Neuron (in vitro differentiated cells): ENCODE results near the gene TSPAN32.

Source experiments
- H2AFZ ChIP-seq: one replicate; pipeline ENCODE4 v1.6.1; 2013; ENCODE audit warnings: low read depth, mild to moderate bottlenecking, inconsistent platforms, low read length, moderate library complexity
- H3K27me3 ChIP-seq: one replicate; pipeline ENCODE4 v1.6.1; 2013; ENCODE audit warnings: low read length; ENCODE audit not compliant: insufficient read depth
- H3K36me3 ChIP-seq: one replicate; pipeline ENCODE4 v1.6.1; 2013; ENCODE audit warnings: low read length; ENCODE audit not compliant: insufficient read depth
- H3K4me1 ChIP-seq: one replicate; pipeline ENCODE4 v1.6.1; 2013; ENCODE audit warnings: low read length; ENCODE audit not compliant: insufficient read depth
- H3K4me3 ChIP-seq: 2 replicates; pipeline ENCODE4 v1.5.1; 2013; ENCODE audit warnings: mild to moderate bottlenecking, low read length, moderate library complexity
- H3K9me3 ChIP-seq: one replicate; pipeline ENCODE4 v1.6.1; 2013; ENCODE audit warnings: low read length

The TSPAN32 gene

GRCh38 chr11:2270322-2271076, 31.3 kb upstream of the TSPAN32 start, which contains the start of gene ASCL2:
Gene ASCL2, minus strand, starts transcription at chr11:2270588. Its CDS starts 256 bp downstream, at chr11:2270332.
- H3K36me3 ChIP-seq, result no peaks in the 10 kb centered on the region
- peaks cover 80% of the 10 kb centered on the region for H3K27me3 ChIP-seq
- no peak within 1 kb of the TSS for H2AFZ ChIP-seq
- H3K4me3 ChIP-seq, result no peak within 1 kb of the TSS
- H3K4me1 ChIP-seq, result no peaks in the 10 kb centered on the region
- H3K9me3 ChIP-seq, result peaks cover 6% of the 10 kb centered on the region

- Histone ChIP-seq H3K27me3 (peaks cover 76% of the 10 kb centered on the region), H2AFZ (no peak overlapping the region), H3K9me3 (peaks cover 6% of the 10 kb centered on the region), H3K36me3 (no peaks in the 10 kb centered on the region), H3K4me1 (no peaks in the 10 kb centered on the region), H3K4me3 (no peak overlapping the region)
Observed at GRCh38 chr11:2271077-2271326, 30.8 kb upstream of the TSPAN32 start.

- Histone ChIP-seq H3K4me1 (no peaks in the 10 kb centered on the region), H3K4me3 (no peak overlapping the region), H2AFZ (no peak overlapping the region), H3K36me3 (no peaks in the 10 kb centered on the region), H3K9me3 (peaks cover 6% of the 10 kb centered on the region), H3K27me3 (peaks cover 74% of the 10 kb centered on the region)
Observed at GRCh38 chr11:2271327-2272227, 30.2 kb upstream of the TSPAN32 start.

- H3K4me1 ChIP-seq, result no peaks in the 10 kb centered on the region
- no peak overlapping the region for H2AFZ ChIP-seq
- no peaks in the 10 kb centered on the region for H3K36me3 ChIP-seq
- no peak overlapping the region for H3K4me3 ChIP-seq
- H3K27me3 ChIP-seq, result peaks cover 78% of the 10 kb centered on the region
- H3K9me3 ChIP-seq, result peaks cover 6% of the 10 kb centered on the region
Observed at GRCh38 chr11:2272228-2272945, 29.4 kb upstream of the TSPAN32 start.

GRCh38 chr11:2272946-2273280, 28.9 kb upstream of the TSPAN32 start:
- H3K4me3 ChIP-seq, result no peak overlapping the region
- H2AFZ ChIP-seq, result no peak overlapping the region
- H3K4me1 ChIP-seq, result no peaks in the 10 kb centered on the region
- peaks cover 6% of the 10 kb centered on the region for H3K9me3 ChIP-seq
- H3K27me3 ChIP-seq, result peaks cover 75% of the 10 kb centered on the region
- H3K36me3 ChIP-seq, result no peaks in the 10 kb centered on the region

GRCh38 chr11:2273311-2273710, 28.5 kb upstream of the TSPAN32 start:
- no peaks in the 10 kb centered on the region for H3K4me1 ChIP-seq
- H3K27me3 ChIP-seq, result peaks cover 73% of the 10 kb centered on the region
- H2AFZ ChIP-seq, result no peak overlapping the region
- H3K9me3 ChIP-seq, result peaks cover 6% of the 10 kb centered on the region
- H3K4me3 ChIP-seq, result no peak overlapping the region
- no peaks in the 10 kb centered on the region for H3K36me3 ChIP-seq

- H3K27me3 ChIP-seq, result peaks cover 69% of the 10 kb centered on the region
- no peaks in the 10 kb centered on the region for H3K36me3 ChIP-seq
- no peak overlapping the region for H2AFZ ChIP-seq
- no peak overlapping the region for H3K4me3 ChIP-seq
- H3K4me1 ChIP-seq, result no peaks in the 10 kb centered on the region
- peaks cover 6% of the 10 kb centered on the region for H3K9me3 ChIP-seq
Observed at GRCh38 chr11:2273771-2274170, 28.0 kb upstream of the TSPAN32 start.

GRCh38 chr11:2275334-2276279, 26.2 kb upstream of the TSPAN32 start:
- Histone ChIP-seq H3K4me1 (no peaks in the 10 kb centered on the region), H3K27me3 (peaks cover 53% of the 10 kb centered on the region), H3K36me3 (no peaks in the 10 kb centered on the region), H3K4me3 (no peak overlapping the region), H2AFZ (no peak overlapping the region), H3K9me3 (peaks cover 6% of the 10 kb centered on the region)

GRCh38 chr11:2276280-2277007, 25.4 kb upstream of the TSPAN32 start:
- no peaks in the 10 kb centered on the region for H3K36me3 ChIP-seq
- H3K9me3 ChIP-seq, result peaks cover 6% of the 10 kb centered on the region
- H3K4me3 ChIP-seq, result no peak overlapping the region
- H3K27me3 ChIP-seq, result peaks cover 45% of the 10 kb centered on the region
- H3K4me1 ChIP-seq, result no peaks in the 10 kb centered on the region
- no peak overlapping the region for H2AFZ ChIP-seq

GRCh38 chr11:2277008-2277346, 24.8 kb upstream of the TSPAN32 start:
- peaks cover 40% of the 10 kb centered on the region for H3K27me3 ChIP-seq
- peaks cover 6% of the 10 kb centered on the region for H3K9me3 ChIP-seq
- H3K4me1 ChIP-seq, result no peaks in the 10 kb centered on the region
- no peak overlapping the region for H3K4me3 ChIP-seq
- no peak overlapping the region for H2AFZ ChIP-seq
- H3K36me3 ChIP-seq, result no peaks in the 10 kb centered on the region

- Histone ChIP-seq H3K36me3 (no peaks in the 10 kb centered on the region), H3K4me3 (no peak overlapping the region), H2AFZ (no peak overlapping the region), H3K27me3 (peaks cover 29% of the 10 kb centered on the region), H3K4me1 (no peaks in the 10 kb centered on the region), H3K9me3 (peaks cover 6% of the 10 kb centered on the region)
Observed at GRCh38 chr11:2277933-2278523, 23.8 kb upstream of the TSPAN32 start.

GRCh38 chr11:2280208-2280607, 21.6 kb upstream of the TSPAN32 start:
- Histone ChIP-seq H3K36me3 (no peaks in the 10 kb centered on the region), H3K4me3 (no peak overlapping the region), H2AFZ (no peak overlapping the region), H3K4me1 (no peaks in the 10 kb centered on the region), H3K9me3 (peaks cover 1% of the 10 kb centered on the region), H3K27me3 (peaks cover 19% of the 10 kb centered on the region)
